CD4-positive, alpha-beta memory T cell (primary cell): Measurements from ENCODE around the gene LGALS8. TPM values are rescaled to one million over a fixed set of nuclear protein-coding genes. Genes with fewer than 3 reads are reported as not detected.

Experiments used
- polyA plus RNA-seq, 2 donors: library from polyadenylated mRNA; unstranded; fragments of 300-500 nt; fragmentation: Illumina TruSeq; gene quantifications; one replicate each; pipeline ENCODE4 v1.2.3, GENCODE V29; 2021
- total RNA-seq, 2 experiments: library from RNA; stranded (reverse); gene quantifications; one replicate each; pipeline ENCODE4 v1.2.3, GENCODE V29; 2021

LGALS8 gene
- total and polyA plus RNA-seq, 4 experiments from 2014 or later = 46.8 to 196 (median 130) TPM

Other genes starting within 250 kb of the LGALS8 start
- gene ERO1B, start 242.0 kb upstream of the LGALS8 start, total RNA-seq = 10 to 100 TPM; 23.0 to 24.5 TPM
- gene ERO1B, start 242.0 kb upstream of the LGALS8 start, polyA plus RNA-seq = 1 to 10 TPM; 2.4 to 3.9 TPM
- 1 to 10 TPM; 7.9 to 8.5 TPM for gene EDARADD, start 129.7 kb upstream of the LGALS8 start, total RNA-seq
- 1 to 10 TPM; 4.7 to 8.0 TPM for gene EDARADD, start 129.7 kb upstream of the LGALS8 start, polyA plus RNA-seq
- gene HEATR1, start 80.5 kb downstream of the LGALS8 start, total RNA-seq = 10 to 100 TPM; 44.0 to 57.5 TPM
- 10 to 100 TPM in 1 of 2 donors, 1 to 10 TPM in 1; 7.4 to 20.6 TPM for gene HEATR1, start 80.5 kb downstream of the LGALS8 start, polyA plus RNA-seq
- not detected for gene ACTN2, start 162.5 kb downstream of the LGALS8 start, total RNA-seq
- gene ACTN2, start 162.5 kb downstream of the LGALS8 start, polyA plus RNA-seq = not detected